Glutamatergic neuron (in vitro differentiated cells): ENCODE results near the gene ANKRD28. TPM values are rescaled to one million over a fixed set of nuclear protein-coding genes. Genes with fewer than 3 reads are reported as not detected.
"Not testable (repeated sequence)": the region's sequence is repeated elsewhere in the genome, so short reads cannot be mapped to it uniquely, and the experiment has no call there.

Source experiments
- DNase-seq: peaks from one replicate; pipeline ENCODE4 v3.0.0; 2022
- H3K27ac Mint-ChIP-seq: one replicate; pipeline ENCODE4 v1.8.0; 2020; ENCODE audit warnings: mild to moderate bottlenecking, mixed read lengths, inconsistent platforms; ENCODE audit not compliant: unreplicated experiment
- H3K27me3 Mint-ChIP-seq: one replicate; pipeline ENCODE4 v1.8.0; 2020; ENCODE audit warnings: mild to moderate bottlenecking, moderate library complexity, mixed read lengths, inconsistent platforms; ENCODE audit not compliant: unreplicated experiment
- H3K36me3 Mint-ChIP-seq: one replicate; pipeline ENCODE4 v1.8.0; 2020; ENCODE audit warnings: mild to moderate bottlenecking, mixed read lengths, inconsistent platforms; ENCODE audit not compliant: unreplicated experiment
- H3K4me1 Mint-ChIP-seq: one replicate; pipeline ENCODE4 v1.8.0; 2020; ENCODE audit warnings: mild to moderate bottlenecking, low read depth, mixed read lengths, inconsistent platforms; ENCODE audit not compliant: unreplicated experiment
- H3K4me3 Mint-ChIP-seq: one replicate; pipeline ENCODE4 v1.8.0; 2020; ENCODE audit warnings: mild to moderate bottlenecking, mixed read lengths, inconsistent platforms; ENCODE audit not compliant: unreplicated experiment
- H3K9me3 Mint-ChIP-seq: one replicate; pipeline ENCODE4 v1.8.0; 2020; ENCODE audit warnings: mild to moderate bottlenecking, moderate library complexity, mixed read lengths, inconsistent platforms; ENCODE audit not compliant: unreplicated experiment
- total RNA-seq: library from RNA; stranded (reverse); fragmentation: NEBNext Ultra II Directional; extraction: Animal tissue kit (Norgen Biotek cat#: 25700); gene quantifications from one replicate; pipeline ENCODE4 v1.2.1, GENCODE V29; 2021; ENCODE audit not compliant: unreplicated experiment
- TF ChIP-seq, protein P1 (sequence below): fragments of 200-600 bp; sonication (generic); IDR thresholded peaks from one replicate; pipeline ENCODE4 v1.5.0; 2021; ENCODE audit not compliant: partially characterized antibody, unreplicated experiment

The ANKRD28 gene
- total RNA-seq, 1 donor from 2014 or later = 84.3 TPM

DNA sequence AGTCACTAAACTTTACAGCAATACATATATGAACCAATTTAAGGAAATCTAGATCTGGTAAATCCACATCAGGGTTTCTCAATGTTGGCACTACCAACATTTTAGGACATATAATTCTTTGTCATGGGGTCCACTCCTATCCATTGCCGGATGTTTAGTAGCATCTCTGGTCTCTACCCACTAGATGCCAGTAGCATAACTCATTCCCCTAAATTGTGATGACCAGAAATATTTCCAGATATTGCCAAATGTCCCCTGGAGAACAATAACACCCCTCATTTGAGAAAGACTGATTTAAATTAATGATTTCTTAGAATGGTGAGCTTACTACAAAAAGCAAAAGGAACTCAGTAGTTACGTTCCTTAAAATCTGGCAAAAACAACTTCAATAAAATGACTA is 23.1 kb upstream of the ANKRD28 start:
- no peaks in the 10 kb centered on the region for H3K36me3 Mint-ChIP-seq
- H3K9me3 Mint-ChIP-seq = peaks cover 3% of the 10 kb centered on the region
- H3K27me3 Mint-ChIP-seq = peaks cover 3% of the 10 kb centered on the region
- peaks cover 44% of the 10 kb centered on the region for H3K4me1 Mint-ChIP-seq
- TF ChIP-seq, protein P1, sequence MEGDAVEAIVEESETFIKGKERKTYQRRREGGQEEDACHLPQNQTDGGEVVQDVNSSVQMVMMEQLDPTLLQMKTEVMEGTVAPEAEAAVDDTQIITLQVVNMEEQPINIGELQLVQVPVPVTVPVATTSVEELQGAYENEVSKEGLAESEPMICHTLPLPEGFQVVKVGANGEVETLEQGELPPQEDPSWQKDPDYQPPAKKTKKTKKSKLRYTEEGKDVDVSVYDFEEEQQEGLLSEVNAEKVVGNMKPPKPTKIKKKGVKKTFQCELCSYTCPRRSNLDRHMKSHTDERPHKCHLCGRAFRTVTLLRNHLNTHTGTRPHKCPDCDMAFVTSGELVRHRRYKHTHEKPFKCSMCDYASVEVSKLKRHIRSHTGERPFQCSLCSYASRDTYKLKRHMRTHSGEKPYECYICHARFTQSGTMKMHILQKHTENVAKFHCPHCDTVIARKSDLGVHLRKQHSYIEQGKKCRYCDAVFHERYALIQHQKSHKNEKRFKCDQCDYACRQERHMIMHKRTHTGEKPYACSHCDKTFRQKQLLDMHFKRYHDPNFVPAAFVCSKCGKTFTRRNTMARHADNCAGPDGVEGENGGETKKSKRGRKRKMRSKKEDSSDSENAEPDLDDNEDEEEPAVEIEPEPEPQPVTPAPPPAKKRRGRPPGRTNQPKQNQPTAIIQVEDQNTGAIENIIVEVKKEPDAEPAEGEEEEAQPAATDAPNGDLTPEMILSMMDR = no peak
- peak overlapping the region; percentile 94 for H3K27ac Mint-ChIP-seq
- no peak overlapping the region for H3K4me3 Mint-ChIP-seq
- DNase-seq = no peak

DNA sequence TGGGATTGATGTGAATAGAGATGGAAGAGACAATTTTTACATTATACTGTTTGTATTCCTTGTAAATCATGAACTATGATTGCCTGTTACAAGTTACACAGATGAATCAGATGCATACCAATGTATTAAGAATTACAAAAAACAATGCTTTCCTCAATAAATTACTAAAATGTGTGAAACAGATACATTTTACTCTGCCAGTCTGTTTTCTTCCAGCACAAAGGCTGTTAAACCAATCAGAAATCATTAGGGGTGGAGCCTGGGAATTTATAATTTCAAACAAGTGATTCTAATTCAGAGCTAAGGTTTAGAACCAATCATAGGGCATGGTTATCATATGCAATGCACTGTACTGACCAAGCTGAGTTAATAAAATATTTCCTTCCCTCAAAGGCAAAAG is 21.8 kb upstream of the ANKRD28 start:
- Mint-ChIP-seq H3K4me3 (no peak overlapping the region), H3K4me1 (peaks cover 36% of the 10 kb centered on the region), H3K27ac (no peak overlapping the region), H3K9me3 (peaks cover 3% of the 10 kb centered on the region), H3K27me3 (peaks cover 3% of the 10 kb centered on the region), H3K36me3 (no peaks in the 10 kb centered on the region)
- no peak for DNase-seq
- TF ChIP-seq, protein P1 = no peak

DNA sequence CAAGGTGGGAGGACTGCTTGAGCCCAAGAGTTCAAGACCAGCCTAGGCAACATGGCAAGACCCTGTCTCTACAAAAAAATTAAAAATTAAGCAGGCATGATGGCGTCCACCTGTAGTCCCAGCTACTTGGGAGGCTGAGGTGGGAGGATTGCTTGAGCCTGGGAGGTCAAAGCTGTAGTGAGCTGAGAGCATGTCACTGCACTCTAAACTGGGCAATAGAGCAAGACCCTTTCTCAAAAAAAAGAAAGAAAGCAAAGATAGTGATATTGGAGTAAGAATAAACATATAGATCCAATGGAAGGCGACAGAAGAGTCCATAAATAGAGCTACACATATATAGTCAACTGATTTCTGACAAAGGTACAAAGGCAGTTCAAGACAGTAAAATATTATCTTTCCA is 21.3 kb upstream of the ANKRD28 start:
- Mint-ChIP-seq H3K9me3 (peaks cover 3% of the 10 kb centered on the region), H3K27me3 (peaks cover 3% of the 10 kb centered on the region), H3K4me3 (no peak overlapping the region), H3K36me3 (no peaks in the 10 kb centered on the region), H3K4me1 (peaks cover 36% of the 10 kb centered on the region), H3K27ac (no peak overlapping the region)
- DNase-seq = no peak
- TF ChIP-seq, protein P1 = no peak

DNA sequence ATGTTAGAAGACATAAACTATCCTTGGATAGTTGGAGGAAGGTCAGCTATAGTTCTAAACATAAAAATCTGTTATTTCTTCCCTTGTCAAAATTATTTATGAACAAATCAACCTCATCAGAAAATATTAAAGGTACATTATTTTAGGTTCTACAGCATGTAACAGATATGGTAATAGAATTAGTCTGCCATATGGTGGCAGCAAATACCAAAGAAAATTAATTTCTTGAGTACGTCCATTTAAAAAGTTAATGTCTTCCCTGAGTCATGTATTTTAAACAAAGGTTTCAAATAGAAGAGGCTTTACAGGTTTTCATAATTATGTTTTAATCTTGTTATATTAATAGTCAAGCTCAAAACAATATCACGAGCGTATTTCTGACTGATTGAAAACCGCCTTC is 17.9 kb upstream of the ANKRD28 start:
- Mint-ChIP-seq H3K4me3 (no peak overlapping the region), H3K9me3 (no peaks in the 10 kb centered on the region), H3K27ac (no peak overlapping the region), H3K27me3 (no peaks in the 10 kb centered on the region), H3K4me1 (peaks cover 10% of the 10 kb centered on the region), H3K36me3 (no peaks in the 10 kb centered on the region)
- TF ChIP-seq, protein P1 = no peak
- no peak for DNase-seq

DNA sequence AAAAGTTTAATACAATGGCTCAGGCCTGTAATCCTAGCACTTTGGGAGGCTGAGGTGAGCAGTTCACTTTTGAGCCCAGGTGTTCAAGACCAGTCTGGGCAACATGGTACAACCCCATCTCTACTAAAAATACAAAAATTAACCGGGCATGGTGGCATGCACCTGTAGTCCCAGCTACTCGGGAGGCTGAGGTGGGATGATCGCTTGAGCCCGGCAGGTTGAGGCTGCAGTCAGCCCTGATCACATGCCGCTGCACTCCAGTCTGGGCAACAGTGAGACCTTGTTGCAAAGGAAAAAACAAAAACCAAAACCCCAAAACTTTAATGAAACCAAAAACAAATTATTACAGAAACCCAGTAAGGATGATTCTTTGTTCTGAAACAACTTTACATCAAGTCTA is 15.3 kb upstream of the ANKRD28 start:
- not testable (repeated sequence) for H3K4me3 Mint-ChIP-seq, H3K27ac Mint-ChIP-seq, DNase-seq, H3K9me3 Mint-ChIP-seq, H3K36me3 Mint-ChIP-seq, H3K27me3 Mint-ChIP-seq, H3K4me1 Mint-ChIP-seq

DNA sequence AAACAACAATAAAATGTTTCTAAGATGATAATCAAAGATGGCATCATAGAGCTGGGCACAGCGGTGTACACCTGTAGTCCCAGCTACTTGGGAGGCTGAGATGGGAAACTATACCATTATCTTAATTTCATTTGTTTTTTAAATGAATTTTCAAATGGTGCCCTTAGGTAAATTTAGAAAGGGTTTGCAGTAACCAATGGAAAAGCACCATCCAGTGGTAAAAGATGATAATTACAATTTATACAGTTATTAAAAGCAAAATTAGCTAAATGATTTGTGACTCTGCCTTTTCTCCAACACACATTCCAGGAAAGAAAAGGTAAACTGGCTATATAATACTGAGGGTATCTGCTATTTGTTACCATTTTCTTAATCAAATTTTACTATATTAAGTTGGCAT is 14.4 kb upstream of the ANKRD28 start:
- no peak overlapping the region for H3K4me3 Mint-ChIP-seq
- no peaks in the 10 kb centered on the region for H3K9me3 Mint-ChIP-seq
- TF ChIP-seq, protein P1 = peak; percentile 47
- no peaks in the 10 kb centered on the region for H3K36me3 Mint-ChIP-seq
- no peak overlapping the region for H3K27ac Mint-ChIP-seq
- no peaks in the 10 kb centered on the region for H3K27me3 Mint-ChIP-seq
- DNase-seq = no peak
- H3K4me1 Mint-ChIP-seq = peaks cover 4% of the 10 kb centered on the region
